Lower lobe of right lung (tissue), 2 donors: ENCODE measurements around the gene ZNF561. TPM values are rescaled to one million over a fixed set of nuclear protein-coding genes. Genes with fewer than 3 reads are reported as not detected.

Experiments used
- ATAC-seq, 2 donors: fragments of 200-7000 bp; cut with Tn5 transposase; one replicate each; pipeline ENCODE4 v1.9.1; 2020 to 2022; ENCODE audit warnings: mild to moderate bottlenecking in 2 of 2, moderate library complexity in 2 of 2
- DNase-seq: peaks from one replicate; pipeline ENCODE4 v3.0.0-alpha.2; 2020
- H3K27ac ChIP-seq: fragments of 200-600 bp; one replicate; pipeline ENCODE4 v1.8.0; 2022
- H3K27me3 ChIP-seq: fragments of 200-600 bp; one replicate; pipeline ENCODE4 v1.8.0; 2022; ENCODE audit warnings: low read depth
- H3K36me3 ChIP-seq: fragments of 200-600 bp; one replicate; pipeline ENCODE4 v1.8.0; 2022; ENCODE audit warnings: mild to moderate bottlenecking
- H3K4me1 ChIP-seq: fragments of 200-600 bp; one replicate; pipeline ENCODE4 v1.8.0; 2022
- H3K4me3 ChIP-seq: fragments of 200-600 bp; one replicate; pipeline ENCODE4 v1.8.0; 2022; ENCODE audit warnings: mild to moderate bottlenecking
- H3K9me3 ChIP-seq: fragments of 200-600 bp; one replicate; pipeline ENCODE4 v1.8.0; 2022
- CTCF ChIP-seq: fragments of 200-600 bp; IDR thresholded peaks from one replicate; pipeline ENCODE4 v1.8.0; 2022; ENCODE audit warnings: antibody characterized with exemption, mild to moderate bottlenecking
- intact Hi-C: fragments of 100-400 bp; cut with DNase I; formaldehyde crosslinking; loops from one replicate; pipeline ENCODE4 v1.11.0; 2022
- total RNA-seq: library from RNA; stranded (reverse); fragmentation: NEBNext Ultra II Directional; extraction: Animal tissue kit (Norgen Biotek cat#: 25700); gene quantifications from one replicate; pipeline ENCODE4 v1.2.1, GENCODE V29; 2021
- donor health status: DM: no; HTN: yes; CAD: no; lungs with severe emphysema.

ZNF561 gene
- total RNA-seq, 1 donor from 2014 or later, result 38.7 TPM

GRCh38 chr19:9627856-9628255 is 6.8 kb upstream of the ZNF561 start:
- no peak for TF ChIP-seq CTCF
- H3K27me3 ChIP-seq, result no peaks in the 10 kb centered on the region
- intact Hi-C loops, result loop anchor here (10.0 kb wide), 1 partner anchor 167 kb away; no protein-coding TSS in a partner anchor
- H3K4me3 ChIP-seq, result no peak overlapping the region
- H3K9me3 ChIP-seq, result no peaks in the 10 kb centered on the region
- H3K36me3 ChIP-seq, result peaks cover 8% of the 10 kb centered on the region
- no peak for DNase-seq
- no peak for ATAC-seq
- no peaks in the 10 kb centered on the region for H3K4me1 ChIP-seq
- H3K27ac ChIP-seq, result no peak overlapping the region

- no peak for DNase-seq
- Histone ChIP-seq H3K9me3 (no peaks in the 10 kb centered on the region), H3K36me3 (peaks cover 18% of the 10 kb centered on the region), H3K27me3 (no peaks in the 10 kb centered on the region), H3K27ac (no peak overlapping the region), H3K4me3 (peak overlapping the region; percentile 68), H3K4me1 (peaks cover 21% of the 10 kb centered on the region)
- no peak for ATAC-seq
- intact Hi-C loops, result loop anchor here (10.0 kb wide), 1 partner anchor 172 kb away; no protein-coding TSS in a partner anchor
- no peak for TF ChIP-seq CTCF
Observed at GRCh38 chr19:9622531-9622930, 1.5 kb upstream of the ZNF561 start.

- no peak for TF ChIP-seq CTCF
- peak overlapping the region; percentile 89 for H3K27ac ChIP-seq
- intact Hi-C loops, result loop anchor here (10.0 kb wide), 1 partner anchor 174 kb away; no protein-coding TSS in a partner anchor
- peak overlapping the region; percentile 68 for H3K4me3 ChIP-seq
- H3K36me3 ChIP-seq, result peaks cover 36% of the 10 kb centered on the region
- H3K9me3 ChIP-seq, result no peaks in the 10 kb centered on the region
- DNase-seq (no peak), ATAC-seq (peak in 1 of 2 donors; percentile 74)
- H3K4me1 ChIP-seq, result peaks cover 21% of the 10 kb centered on the region
- no peaks in the 10 kb centered on the region for H3K27me3 ChIP-seq
Observed at GRCh38 chr19:9620842-9621155, 233 bp downstream of the ZNF561 start.

- ATAC-seq (no peak), DNase-seq (no peak)
- intact Hi-C loops, result no loop called here
- Histone ChIP-seq H3K27me3 (no peaks in the 10 kb centered on the region), H3K4me3 (no peak overlapping the region), H3K27ac (no peak overlapping the region), H3K4me1 (peaks cover 9% of the 10 kb centered on the region), H3K9me3 (peaks cover 26% of the 10 kb centered on the region), H3K36me3 (peaks cover 85% of the 10 kb centered on the region)
- TF ChIP-seq CTCF, result no peak
Observed at GRCh38 chr19:9615844-9616243, 5.2 kb downstream of the ZNF561 start.

GRCh38 chr19:9610484-9611113 is 10.4 kb downstream of the ZNF561 start:
- Histone ChIP-seq H3K27me3 (no peaks in the 10 kb centered on the region), H3K4me1 (no peaks in the 10 kb centered on the region), H3K27ac (no peak overlapping the region), H3K4me3 (no peak overlapping the region), H3K36me3 (peaks cover 59% of the 10 kb centered on the region), H3K9me3 (peaks cover 74% of the 10 kb centered on the region)
- no peak for DNase-seq
- no peak for ATAC-seq
- intact Hi-C loops, result no loop called here
- no peak for TF ChIP-seq CTCF
